ENCODE measurements around the gene ATL3. TPM values are rescaled to one million over a fixed set of nuclear protein-coding genes. Genes with fewer than 3 reads are reported as not detected.

ATL3 gene
- total RNA-seq, 1 experiment from 2014 or later, result 63.9 TPM

- Histone ChIP-seq H3K36me3 (ENCODE audit: insufficient read depth, low read length, poor library complexity, severe bottlenecking) (no peaks in the 10 kb centered on the region), H3K27me3 (replicated peaks; ENCODE audit: insufficient read depth, low read depth, low read length, poor library complexity) (no peaks in the 10 kb centered on the region), H3K4me1 (ENCODE audit: insufficient read depth, low read length, poor library complexity, severe bottlenecking) (peaks cover 21% of the 10 kb centered on the region), H3K9me3 (ENCODE audit: low read depth, low read length, poor library complexity, severe bottlenecking) (no peaks in the 10 kb centered on the region), H3K27ac (ENCODE audit: low read depth, low read length, poor library complexity, severe bottlenecking) (peak overlapping the region; percentile 31), H3K4me3 (ENCODE audit: low read depth, low read length, poor library complexity, severe bottlenecking) (no peak overlapping the region)
- no TSS peak for BruUV-seq (replicated peaks)
- POLR2A ChIA-PET (ENCODE audit: low non-redundant PET), result interaction anchor here (0.6 kb wide), 2 partner anchors 30 to 40 kb away, joined by 3 to 4 read pairs; no protein-coding TSS in a partner anchor
- DNase-seq (ENCODE audit: low spot score), result peak; percentile 56
- TF ChIP-seq, protein P1, sequence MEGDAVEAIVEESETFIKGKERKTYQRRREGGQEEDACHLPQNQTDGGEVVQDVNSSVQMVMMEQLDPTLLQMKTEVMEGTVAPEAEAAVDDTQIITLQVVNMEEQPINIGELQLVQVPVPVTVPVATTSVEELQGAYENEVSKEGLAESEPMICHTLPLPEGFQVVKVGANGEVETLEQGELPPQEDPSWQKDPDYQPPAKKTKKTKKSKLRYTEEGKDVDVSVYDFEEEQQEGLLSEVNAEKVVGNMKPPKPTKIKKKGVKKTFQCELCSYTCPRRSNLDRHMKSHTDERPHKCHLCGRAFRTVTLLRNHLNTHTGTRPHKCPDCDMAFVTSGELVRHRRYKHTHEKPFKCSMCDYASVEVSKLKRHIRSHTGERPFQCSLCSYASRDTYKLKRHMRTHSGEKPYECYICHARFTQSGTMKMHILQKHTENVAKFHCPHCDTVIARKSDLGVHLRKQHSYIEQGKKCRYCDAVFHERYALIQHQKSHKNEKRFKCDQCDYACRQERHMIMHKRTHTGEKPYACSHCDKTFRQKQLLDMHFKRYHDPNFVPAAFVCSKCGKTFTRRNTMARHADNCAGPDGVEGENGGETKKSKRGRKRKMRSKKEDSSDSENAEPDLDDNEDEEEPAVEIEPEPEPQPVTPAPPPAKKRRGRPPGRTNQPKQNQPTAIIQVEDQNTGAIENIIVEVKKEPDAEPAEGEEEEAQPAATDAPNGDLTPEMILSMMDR (conservative IDR thresholded peaks at IDR 0.05; ENCODE audit: low read depth, low read length), result no peak
- no peak for TF ChIP-seq EZH2 (IDR thresholded peaks at IDR 0.05; ENCODE audit: borderline replicate concordance, low read depth, low read length, poor library complexity, severe bottlenecking)
- intact Hi-C loops (cut with micrococcal nuclease; ENCODE audit: unreplicated experiment), result no loop called here
- CTCF ChIA-PET, result no interaction called here
These were observed 28.0 kb upstream of the ATL3 start for GRCh38 chr11:63698976-63699733.

- TF ChIP-seq, protein P1 (conservative IDR thresholded peaks at IDR 0.05; ENCODE audit: low read depth, low read length), result no peak
- TF ChIP-seq EZH2 (IDR thresholded peaks at IDR 0.05; ENCODE audit: borderline replicate concordance, low read depth, low read length, poor library complexity, severe bottlenecking), result no peak
- ChIA-PET POLR2A (ENCODE audit: low non-redundant PET) (no interaction called here), CTCF (no interaction called here)
- no peak overlapping the region for H3K4me3 ChIP-seq (ENCODE audit: low read depth, low read length, poor library complexity, severe bottlenecking)
- intact Hi-C loops (cut with micrococcal nuclease; ENCODE audit: unreplicated experiment), result no loop called here
- peak overlapping the region; percentile 11 for H3K27ac ChIP-seq (ENCODE audit: low read depth, low read length, poor library complexity, severe bottlenecking)
- no TSS peak for BruUV-seq (replicated peaks)
- peaks cover 29% of the 10 kb centered on the region for H3K4me1 ChIP-seq (ENCODE audit: insufficient read depth, low read length, poor library complexity, severe bottlenecking)
- no peaks in the 10 kb centered on the region for H3K36me3 ChIP-seq (ENCODE audit: insufficient read depth, low read length, poor library complexity, severe bottlenecking)
- H3K9me3 ChIP-seq (ENCODE audit: low read depth, low read length, poor library complexity, severe bottlenecking), result no peaks in the 10 kb centered on the region
- no peak for DNase-seq (ENCODE audit: low spot score)
- H3K27me3 ChIP-seq (replicated peaks; ENCODE audit: insufficient read depth, low read depth, low read length, poor library complexity), result no peaks in the 10 kb centered on the region
These were observed 23.4 kb upstream of the ATL3 start for GRCh38 chr11:63694596-63694995.

GRCh38 chr11:63687845-63688244 is 16.7 kb upstream of the ATL3 start:
- DNase-seq (ENCODE audit: low spot score), result no peak
- H3K27me3 ChIP-seq (replicated peaks; ENCODE audit: insufficient read depth, low read depth, low read length, poor library complexity), result no peaks in the 10 kb centered on the region
- peaks cover 70% of the 10 kb centered on the region for H3K4me1 ChIP-seq (ENCODE audit: insufficient read depth, low read length, poor library complexity, severe bottlenecking)
- H3K4me3 ChIP-seq (ENCODE audit: low read depth, low read length, poor library complexity, severe bottlenecking), result no peak overlapping the region
- peak overlapping the region; percentile 84 for H3K27ac ChIP-seq (ENCODE audit: low read depth, low read length, poor library complexity, severe bottlenecking)
- TF ChIP-seq, protein P1 (conservative IDR thresholded peaks at IDR 0.05; ENCODE audit: low read depth, low read length), result no peak
- TF ChIP-seq EZH2 (IDR thresholded peaks at IDR 0.05; ENCODE audit: borderline replicate concordance, low read depth, low read length, poor library complexity, severe bottlenecking), result no peak
- ChIA-PET POLR2A (ENCODE audit: low non-redundant PET) (no interaction called here), CTCF (no interaction called here)
- intact Hi-C loops (cut with micrococcal nuclease; ENCODE audit: unreplicated experiment), result no loop called here
- H3K9me3 ChIP-seq (ENCODE audit: low read depth, low read length, poor library complexity, severe bottlenecking), result no peaks in the 10 kb centered on the region
- BruUV-seq (replicated peaks), result no TSS peak
- peaks cover 2% of the 10 kb centered on the region for H3K36me3 ChIP-seq (ENCODE audit: insufficient read depth, low read length, poor library complexity, severe bottlenecking)
